HG03025 (cell line): ENCODE data around the gene MYDGF.
"Not testable (repeated sequence)": the region's sequence is repeated elsewhere in the genome, so short reads cannot be mapped to it uniquely, and the experiment has no call there.

ENCODE experiments used
- ATAC-seq: cut with Tn5 transposase; IDR thresholded peaks from one replicate; pipeline ENCODE4 v1.9.1; 2021; ENCODE audit warnings: mild to moderate bottlenecking, moderate library complexity; ENCODE audit not compliant: unreplicated experiment, low FRiP score

Gene MYDGF

DNA sequence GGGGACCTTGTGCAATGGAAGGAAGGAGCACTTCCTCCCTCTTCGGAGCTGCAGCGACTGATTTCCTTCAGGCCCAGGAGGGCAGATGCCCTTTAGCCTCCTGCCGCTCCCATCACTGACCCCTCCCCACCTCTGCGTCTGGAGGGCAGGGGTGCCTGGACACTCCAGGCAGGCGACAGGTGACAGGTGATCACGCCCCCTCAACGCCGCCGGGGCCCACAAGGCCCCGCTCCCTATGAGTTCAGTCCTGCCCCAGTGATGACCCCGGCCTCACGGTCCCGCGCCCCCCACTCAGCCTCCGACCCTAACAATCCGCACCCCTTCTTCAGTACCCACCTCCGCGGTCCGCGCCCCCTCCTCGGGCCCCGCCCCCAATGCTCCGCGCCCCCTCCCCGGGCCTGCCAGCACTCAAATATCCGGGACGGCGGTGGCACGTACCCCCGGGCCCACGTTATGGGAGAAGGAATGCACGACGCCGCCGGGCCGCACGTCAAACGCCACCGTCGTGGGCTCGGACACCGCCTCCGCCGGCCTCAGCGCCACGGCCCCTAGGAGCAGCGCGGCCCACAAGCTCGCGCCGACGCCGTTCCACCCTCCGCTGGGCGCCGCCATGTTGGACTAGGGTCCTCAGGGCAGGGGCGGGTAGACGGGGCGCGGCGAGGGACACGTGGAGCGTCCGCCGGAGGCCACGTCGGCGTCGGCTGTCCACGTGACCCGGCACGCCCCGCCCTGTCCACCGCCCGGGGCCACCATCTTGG, at the start of gene MYDGF:
Gene MYDGF, minus strand, starts transcription at position 620 of the 758 bp plus-strand sequence. Its CDS starts 8 bp downstream, at position 612.
- peak; percentile 84 for ATAC-seq

DNA sequence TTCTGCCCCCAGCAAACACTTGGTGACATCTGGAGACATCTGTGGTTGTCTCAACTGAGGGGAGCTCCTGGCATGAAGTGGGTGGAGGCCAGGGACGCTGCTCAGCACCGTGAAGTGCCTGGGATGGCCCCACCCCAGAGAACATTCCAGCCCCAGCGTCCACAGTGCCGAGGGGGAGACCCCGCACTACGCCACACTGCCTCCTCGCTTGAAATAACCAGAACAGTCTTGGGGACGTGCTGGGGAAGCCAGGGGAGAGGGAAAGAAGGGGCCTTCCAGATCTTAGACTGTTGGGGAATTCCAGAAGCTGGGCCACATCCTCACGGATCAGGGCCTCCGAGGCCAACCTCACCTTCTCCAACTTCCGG, 49.3 kb upstream of the MYDGF start:
- ATAC-seq, result no peak

- ATAC-seq, result no peak
Observed at GRCh38 chr19:4717966-4718701, 48.0 kb upstream of the MYDGF start.

- no peak for ATAC-seq
Observed at GRCh38 chr19:4717191-4717965, 47.2 kb upstream of the MYDGF start.

DNA sequence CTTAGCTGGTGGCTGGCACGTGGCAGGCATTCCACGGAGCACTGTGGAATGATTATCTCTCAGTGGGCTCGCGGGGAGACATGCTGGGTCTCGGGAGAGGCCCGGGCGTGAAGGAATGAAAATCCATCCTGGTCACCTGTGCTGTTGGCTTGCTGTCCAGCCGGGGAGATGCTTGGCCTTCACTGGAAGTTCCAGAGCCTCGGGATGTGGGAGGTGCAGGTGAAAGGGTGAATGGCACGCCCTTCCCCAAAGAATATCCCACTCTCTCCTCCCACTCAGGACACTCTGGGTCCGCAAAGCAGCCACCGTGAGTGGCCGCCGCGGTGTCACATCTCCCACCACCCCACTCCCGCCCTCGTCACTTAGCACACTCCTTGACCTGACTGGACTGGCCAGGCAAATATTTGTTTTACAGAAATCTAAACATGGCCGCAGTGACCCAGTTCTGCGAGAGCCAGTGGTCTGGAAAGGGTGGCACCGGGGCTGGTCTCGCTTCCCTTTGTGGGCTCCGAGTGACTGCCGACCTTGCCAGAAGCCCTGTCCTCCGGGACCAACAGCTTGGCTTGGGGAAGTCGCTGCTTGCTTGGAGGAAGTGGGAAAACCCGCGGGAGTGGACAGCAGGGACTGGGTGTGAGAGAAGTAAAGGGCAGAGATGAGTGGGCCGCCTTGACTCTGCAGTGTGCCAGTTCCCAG, 45.5 kb upstream of the MYDGF start:
- ATAC-seq, result no peak

- ATAC-seq, result not testable (repeated sequence)
Observed at GRCh38 chr19:4715178-4715528, 45.0 kb upstream of the MYDGF start.

DNA sequence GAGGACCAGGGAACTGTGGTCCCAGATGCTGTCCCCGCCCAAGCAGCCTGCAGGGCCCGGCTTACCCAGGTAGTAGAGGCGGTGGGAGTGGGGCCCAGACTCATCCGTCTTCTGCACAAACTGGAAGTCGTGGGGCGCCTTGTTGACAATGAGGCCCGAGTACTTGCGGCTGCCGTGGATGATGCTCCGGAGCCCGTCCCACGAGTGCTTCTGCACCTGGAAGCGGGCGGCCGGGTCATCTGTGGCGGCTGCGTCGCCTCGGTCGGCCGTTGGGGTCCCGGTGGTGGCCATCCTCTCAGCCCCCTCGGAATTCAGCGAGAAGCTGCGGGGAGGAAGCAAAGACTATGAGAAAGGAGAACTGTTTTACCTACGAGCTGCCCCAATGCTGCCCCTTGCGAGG, 43.9 kb upstream of the MYDGF start:
- no peak for ATAC-seq

GRCh38 chr19:4713384-4713951, 43.3 kb upstream of the MYDGF start:
- no peak for ATAC-seq

- ATAC-seq, result no peak
Observed at GRCh38 chr19:4712771-4713170, 42.6 kb upstream of the MYDGF start.

DNA sequence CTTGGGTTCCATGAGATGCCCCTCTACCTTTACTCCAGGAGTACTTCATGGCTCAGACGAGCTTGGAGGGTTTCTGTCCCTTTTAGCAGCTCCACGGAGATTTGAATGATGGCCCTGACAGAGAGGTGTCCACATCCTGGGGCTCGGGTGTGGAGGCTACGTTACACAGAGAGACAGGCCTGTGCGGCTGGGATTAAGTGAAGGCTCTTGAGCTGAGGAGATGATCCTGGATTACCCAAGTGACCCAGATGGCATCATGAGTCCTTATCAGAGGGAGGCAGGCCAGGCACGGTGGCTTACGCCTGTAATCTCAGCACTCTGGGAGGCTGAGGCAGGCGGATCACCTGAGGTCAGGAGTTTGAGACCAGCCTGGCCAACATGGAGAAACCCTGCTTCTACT, 41.1 kb upstream of the MYDGF start:
- no peak for ATAC-seq

GRCh38 chr19:4710281-4710600, 40.1 kb upstream of the MYDGF start:
- no peak for ATAC-seq

- ATAC-seq, result no peak
Observed at GRCh38 chr19:4709440-4710280, 39.5 kb upstream of the MYDGF start.

GRCh38 chr19:4707956-4708650, 38.0 kb upstream of the MYDGF start:
- ATAC-seq, result no peak

GRCh38 chr19:4707322-4707721, 37.2 kb upstream of the MYDGF start:
- ATAC-seq, result no peak

DNA sequence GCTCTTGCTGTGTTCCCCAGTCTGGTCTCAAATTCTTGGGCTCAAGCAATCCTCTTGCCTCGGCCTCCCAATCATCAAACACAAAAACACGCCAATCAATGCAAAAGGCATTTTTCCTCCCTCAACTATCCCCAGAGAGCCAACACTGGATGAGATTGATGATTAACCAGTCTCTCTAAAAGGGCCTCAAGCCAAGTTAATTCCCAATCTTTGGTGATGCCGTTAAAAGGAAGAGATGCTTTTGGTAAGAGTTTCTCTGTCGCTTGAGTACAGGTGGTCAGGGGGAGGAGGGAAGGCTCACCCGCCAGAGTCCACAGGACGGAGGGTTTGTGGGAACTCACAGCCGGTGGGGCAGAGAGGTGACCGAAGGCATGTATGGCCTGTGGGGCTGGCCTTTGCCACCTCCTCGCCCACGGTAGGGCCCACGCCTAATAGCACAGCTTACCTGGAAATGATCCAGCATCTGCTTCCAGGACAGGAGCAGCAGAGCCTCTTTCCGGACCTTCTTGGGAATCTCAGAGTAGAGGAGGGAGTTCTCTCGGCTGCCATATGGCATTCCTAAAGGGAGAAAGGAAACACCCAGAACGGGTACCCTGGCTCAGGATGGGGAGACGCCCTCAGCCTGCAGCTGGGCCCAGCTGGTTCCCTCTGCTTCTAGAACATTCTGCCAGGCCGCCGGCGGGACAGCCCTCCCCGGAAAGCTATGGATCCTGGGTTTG, 35.4 kb upstream of the MYDGF start:
- ATAC-seq, result no peak

DNA sequence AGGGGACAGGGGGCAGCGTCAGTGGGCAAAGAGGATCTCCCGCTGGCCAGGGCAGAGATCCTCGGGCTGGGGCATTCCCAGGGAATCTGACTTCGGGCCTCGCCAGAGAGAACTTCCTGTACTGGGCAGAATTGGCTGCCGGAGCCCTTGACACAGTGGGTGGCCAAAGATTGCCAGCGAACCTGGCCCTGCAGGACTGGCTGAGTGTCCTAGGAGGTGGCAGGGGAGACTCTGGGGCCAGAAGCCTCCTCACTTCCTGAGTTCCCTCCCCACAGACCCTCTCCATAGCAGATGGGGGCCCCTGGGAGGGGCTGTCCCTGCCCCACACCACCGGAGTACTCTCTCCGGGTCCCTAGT, 34.2 kb upstream of the MYDGF start:
- ATAC-seq, result no peak

DNA sequence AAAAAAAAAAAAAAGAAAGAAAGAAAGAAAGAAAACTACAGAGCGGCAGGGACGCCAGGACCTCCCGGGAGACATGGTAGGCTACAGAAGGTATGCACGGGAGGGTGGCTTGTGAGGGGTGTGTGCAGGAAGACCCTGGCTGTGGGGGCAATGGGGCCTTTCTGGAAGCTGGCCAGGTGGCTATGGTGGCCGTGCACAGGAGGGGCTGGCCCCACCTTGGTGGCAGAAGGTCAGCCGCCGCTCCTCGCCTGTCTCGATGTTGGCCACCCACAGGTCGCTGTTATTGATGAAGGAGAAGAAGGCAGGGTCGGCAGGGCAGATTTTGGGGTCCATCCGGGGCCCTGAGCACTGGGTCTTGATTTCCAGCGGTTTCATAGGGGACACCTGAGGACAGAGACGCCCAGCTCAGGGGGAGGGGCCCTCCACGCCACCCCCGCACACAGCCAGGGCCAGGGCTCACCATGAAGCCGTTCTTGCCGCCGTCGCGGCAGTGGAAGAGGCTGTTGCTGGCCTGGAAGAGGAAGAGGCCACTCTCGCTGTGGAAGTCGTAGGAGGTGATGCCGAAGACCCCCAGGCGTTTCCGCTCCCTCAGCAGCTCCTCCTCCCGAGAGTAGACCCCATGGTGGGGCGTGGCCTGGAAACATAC, 33.7 kb upstream of the MYDGF start:
- no peak for ATAC-seq

DNA sequence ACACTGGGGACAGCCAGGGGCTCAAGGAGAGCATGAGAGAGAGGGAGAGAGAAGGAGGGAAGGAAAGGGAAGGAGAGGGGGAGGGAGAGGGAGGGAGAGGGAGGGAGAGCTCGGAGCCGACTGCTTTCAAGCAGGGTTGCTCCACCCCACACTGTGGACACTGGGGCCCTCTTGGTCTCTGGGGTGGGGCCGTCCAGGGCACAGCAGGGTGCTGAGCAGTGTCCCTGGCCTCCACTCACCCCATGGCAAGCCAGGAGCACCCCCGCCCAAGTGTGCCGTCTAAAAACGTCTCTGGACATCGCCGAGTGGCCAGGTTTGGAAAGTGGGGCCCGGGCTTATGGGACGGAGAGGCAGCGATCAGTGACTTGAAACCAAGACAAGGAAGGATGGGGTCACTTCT, 32.6 kb upstream of the MYDGF start:
- ATAC-seq, result no peak
